Peyer's patch (tissue), 4 donors: Measurements from ENCODE around the gene ADGRG1. TPM values are rescaled to one million over a fixed set of nuclear protein-coding genes. Genes with fewer than 3 reads are reported as not detected.

Experiments used
- DNase-seq, 3 donors: peaks; one replicate each; pipeline ENCODE4 v3.0.0-alpha.2; 2017 to 2019
- H3K27ac ChIP-seq, 4 donors: fragments of 200-600 bp; sonication (generic); one replicate each; pipeline ENCODE4 v1.5.1; 2016 to 2019
- H3K27me3 ChIP-seq, 2 donors: fragments of 200-600 bp; sonication (generic); one replicate each; pipeline ENCODE4 v1.5.1; 2019
- H3K36me3 ChIP-seq, 3 donors: fragments of 200-600 bp; sonication (generic); one replicate each; pipeline ENCODE4 v1.5.1; 2016 to 2019
- H3K4me1 ChIP-seq, 4 donors: fragments of 200-600 bp; sonication (generic); one replicate each; pipeline ENCODE4 v1.5.1; 2016 to 2019
- H3K4me3 ChIP-seq, 4 donors: fragments of 200-600 bp; sonication (generic); 1 replicate in 3 of 4; 2 replicates in 1 of 4; pipeline ENCODE4 v1.5.1; 2016 to 2019; ENCODE audit warnings: mild to moderate bottlenecking in 1 of 4
- H3K9me3 ChIP-seq, 4 donors: fragments of 200-600 bp; sonication (generic); one replicate each; pipeline ENCODE4 v1.5.1; 2016 to 2019; ENCODE audit warnings: mild to moderate bottlenecking in 1 of 4
- CTCF ChIP-seq, 6 experiments: fragments of 450-650 bp in 4 of 6; fragments of 200-600 bp in 2 of 6; sonication (generic) in 1 of 6; IDR thresholded peaks; one replicate each; pipeline ENCODE4 v1.5.1; 2017 to 2019; ENCODE audit warnings: antibody characterized with exemption in 6 of 6, mild to moderate bottlenecking in 3 of 6, moderate library complexity in 1 of 6
- POLR2A ChIP-seq, 2 donors: fragments of 450-650 bp; IDR thresholded peaks; one replicate each; pipeline ENCODE4 v1.5.1; 2017; ENCODE audit warnings: antibody characterized with exemption in 2 of 2, mild to moderate bottlenecking in 2 of 2, moderate library complexity in 2 of 2
- total RNA-seq, 4 donors: library from RNA; depleted of rRNA; stranded (reverse); fragments of >200 nt; gene quantifications; one replicate each; pipeline ENCODE4 v1.1.0, GENCODE V29; 2016

Gene ADGRG1
- total RNA-seq, 4 donors from 2014 or later, result 12.8 to 50.3 (median 34.7) TPM

DNA sequence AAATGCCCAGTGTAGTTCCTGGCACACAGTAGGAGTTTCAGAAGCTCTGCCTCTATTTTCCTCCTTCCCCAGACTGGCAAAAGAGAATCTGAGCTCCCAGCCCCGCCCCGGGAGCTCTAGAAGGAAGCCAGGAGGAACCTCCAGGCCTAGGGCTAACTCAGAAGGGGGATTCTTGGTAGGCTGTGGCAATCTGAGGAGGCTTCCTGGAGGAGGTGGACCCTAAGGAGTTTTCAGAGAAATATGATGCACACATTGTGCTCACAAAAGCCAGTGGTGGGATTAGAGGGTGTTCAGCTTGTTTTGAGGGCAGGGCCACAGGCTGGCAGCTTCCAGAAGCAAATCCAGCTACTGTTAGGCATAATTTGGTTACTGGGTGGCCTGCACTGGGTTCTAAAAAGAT is 10.0 kb downstream of the ADGRG1 start:
- H3K4me1 ChIP-seq, result peaks cover 0 to 28% (median 2%) of the 10 kb centered on the region in 4 donors
- no peak for TF ChIP-seq POLR2A (IDR thresholded peaks at IDR 0.05)
- TF ChIP-seq CTCF (IDR thresholded peaks at IDR 0.05), result no peak
- H3K36me3 ChIP-seq, result no peaks in the 10 kb centered on the region
- DNase-seq, result no peak
- H3K9me3 ChIP-seq, result no peaks in the 10 kb centered on the region
- no peak overlapping the region for H3K4me3 ChIP-seq
- peak overlapping the region in 1 of 4 donors; percentile 13 for H3K27ac ChIP-seq
- H3K27me3 ChIP-seq, result no peaks in the 10 kb centered on the region

- Histone ChIP-seq H3K4me1 (peaks cover 0 to 25% (median 2%) of the 10 kb centered on the region in 4 donors), H3K27ac (no peak overlapping the region)
- no peak for DNase-seq
These were observed 10.9 kb downstream of the ADGRG1 start for GRCh38 chr16:57639172-57639887.

DNA sequence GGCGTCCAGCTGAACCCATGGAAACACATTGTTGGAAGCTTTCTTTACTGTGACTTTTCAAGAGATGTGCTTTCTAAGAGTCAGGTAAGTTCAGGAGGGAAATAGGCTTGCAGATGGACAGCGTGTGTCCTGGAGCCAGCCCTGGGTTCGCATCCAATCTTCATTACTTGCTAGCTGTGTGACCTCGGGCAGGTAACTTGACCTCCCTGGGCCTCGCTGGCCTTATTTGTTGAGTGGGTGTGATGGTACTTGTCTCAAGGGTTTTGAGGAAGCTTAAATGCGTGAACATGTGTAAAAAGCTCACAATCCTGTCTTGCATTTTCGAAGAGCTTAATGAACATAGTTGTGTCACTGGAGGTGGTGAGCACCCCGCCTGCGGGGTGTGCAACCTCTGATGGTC is 11.8 kb downstream of the ADGRG1 start:
- Histone ChIP-seq H3K9me3 (no peaks in the 10 kb centered on the region), H3K4me1 (peaks cover 0 to 18% (median 0%) of the 10 kb centered on the region in 4 donors), H3K4me3 (no peak overlapping the region), H3K27me3 (no peaks in the 10 kb centered on the region), H3K36me3 (no peaks in the 10 kb centered on the region), H3K27ac (no peak overlapping the region)
- TF ChIP-seq POLR2A (IDR thresholded peaks at IDR 0.05) (no peak), CTCF (IDR thresholded peaks at IDR 0.05) (no peak)
- no peak for DNase-seq

More at GRCh38 chr16:57639172-57639887, 10.9 kb downstream of the ADGRG1 start:
- Histone ChIP-seq H3K4me3 (no peak overlapping the region), H3K9me3 (no peaks in the 10 kb centered on the region), H3K36me3 (no peaks in the 10 kb centered on the region), H3K27me3 (no peaks in the 10 kb centered on the region)
- no peak for TF ChIP-seq POLR2A (IDR thresholded peaks at IDR 0.05)
- TF ChIP-seq CTCF (IDR thresholded peaks at IDR 0.05), result no peak

DNA sequence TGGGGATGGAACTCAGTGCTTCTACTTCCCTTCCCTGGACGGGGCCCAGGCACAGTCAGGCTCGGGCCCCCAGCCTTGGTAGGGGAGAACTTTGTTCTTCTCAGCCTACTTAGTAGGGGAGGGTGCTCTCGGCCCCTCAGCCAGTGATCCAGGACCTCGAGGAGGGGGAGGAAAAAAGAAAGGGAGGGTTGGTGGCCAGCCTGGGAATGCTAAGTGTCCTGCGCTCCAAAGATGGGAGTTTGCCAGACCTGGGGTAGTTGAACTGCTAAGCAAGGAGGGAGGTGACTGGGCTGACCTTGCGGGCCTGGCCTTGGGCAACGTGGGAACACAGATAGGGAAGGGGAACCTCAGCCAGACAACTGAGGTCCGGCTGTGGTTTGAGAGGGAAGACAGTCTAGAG is 12.2 kb downstream of the ADGRG1 start:
- H3K4me1 ChIP-seq, result peaks cover 0 to 15% (median 0%) of the 10 kb centered on the region in 4 donors
- no peaks in the 10 kb centered on the region for H3K27me3 ChIP-seq
- H3K36me3 ChIP-seq, result no peaks in the 10 kb centered on the region
- H3K27ac ChIP-seq, result no peak overlapping the region
- TF ChIP-seq POLR2A (IDR thresholded peaks at IDR 0.05) (no peak), CTCF (IDR thresholded peaks at IDR 0.05) (no peak)
- H3K9me3 ChIP-seq, result no peaks in the 10 kb centered on the region
- no peak overlapping the region for H3K4me3 ChIP-seq
- no peak for DNase-seq

GRCh38 chr16:57642160-57643135 is 14.0 kb downstream of the ADGRG1 start:
- Histone ChIP-seq H3K4me3 (no peak overlapping the region), H3K4me1 (peaks cover 0 to 9% (median 0%) of the 10 kb centered on the region in 4 donors), H3K9me3 (no peaks in the 10 kb centered on the region), H3K36me3 (no peaks in the 10 kb centered on the region), H3K27ac (peak overlapping the region in 1 of 4 donors; percentile 55), H3K27me3 (no peaks in the 10 kb centered on the region)
- DNase-seq, result no peak
- no peak for TF ChIP-seq CTCF (IDR thresholded peaks at IDR 0.05)
- no peak for TF ChIP-seq POLR2A (IDR thresholded peaks at IDR 0.05)
